Mucosa of gallbladder (tissue), 1 donor: ENCODE results near the gene LRP1-AS. TPM values are rescaled to one million over a fixed set of nuclear protein-coding genes. Genes with fewer than 3 reads are reported as not detected.

ENCODE experiments used
- DNase-seq: peaks from one replicate; pipeline ENCODE4 v3.0.0-alpha.2; 2020; ENCODE audit warnings: low spot score
- total RNA-seq: library from RNA; stranded (reverse); gene quantifications from one replicate; pipeline ENCODE4 v1.2.1, GENCODE V29; 2021
- donor health status: DM: no; HTN: no; CAD: no.

The LRP1-AS gene
- total RNA-seq, 1 donor from 2014 or later: not detected

GRCh38 chr12:57180321-57180989 is 33.0 kb upstream of the LRP1-AS start:
- DNase-seq: no peak

GRCh38 chr12:57179331-57180086 is 32.1 kb upstream of the LRP1-AS start:
- no peak for DNase-seq

GRCh38 chr12:57178213-57178612 is 30.8 kb upstream of the LRP1-AS start:
- DNase-seq: no peak

- no peak for DNase-seq
Measured at GRCh38 chr12:57177354-57177753, 29.9 kb upstream of the LRP1-AS start.

- DNase-seq: no peak
Measured at GRCh38 chr12:57176846-57177245, 29.4 kb upstream of the LRP1-AS start.

GRCh38 chr12:57176139-57176477 is 28.7 kb upstream of the LRP1-AS start:
- no peak for DNase-seq

GRCh38 chr12:57175428-57176138 is 28.2 kb upstream of the LRP1-AS start:
- peak; percentile 85 for DNase-seq

- no peak for DNase-seq
Measured at GRCh38 chr12:57173683-57174082, 26.3 kb upstream of the LRP1-AS start.

GRCh38 chr12:57173089-57173488 is 25.7 kb upstream of the LRP1-AS start:
- DNase-seq: no peak

- DNase-seq: no peak
Measured at GRCh38 chr12:57171668-57172067, 24.2 kb upstream of the LRP1-AS start.

GRCh38 chr12:57170927-57171326 is 23.5 kb upstream of the LRP1-AS start:
- DNase-seq: no peak

- no peak for DNase-seq
Measured at GRCh38 chr12:57170408-57170807, 23.0 kb upstream of the LRP1-AS start.

GRCh38 chr12:57169969-57170368 is 22.6 kb upstream of the LRP1-AS start:
- DNase-seq: no peak

- no peak for DNase-seq
Measured at GRCh38 chr12:57169046-57169795, 21.8 kb upstream of the LRP1-AS start.

- no peak for DNase-seq
Measured at GRCh38 chr12:57168058-57168457, 20.6 kb upstream of the LRP1-AS start.

GRCh38 chr12:57166971-57167371 is 19.6 kb upstream of the LRP1-AS start:
- DNase-seq: no peak

- DNase-seq: peak; percentile 23
Measured at GRCh38 chr12:57165741-57166140, 18.3 kb upstream of the LRP1-AS start.

GRCh38 chr12:57164966-57165625 is 17.7 kb upstream of the LRP1-AS start:
- DNase-seq: no peak

GRCh38 chr12:57164454-57164853 is 17.0 kb upstream of the LRP1-AS start:
- DNase-seq: no peak

GRCh38 chr12:57162553-57163125 is 15.2 kb upstream of the LRP1-AS start:
- DNase-seq: no peak

GRCh38 chr12:57161491-57161890 is 14.1 kb upstream of the LRP1-AS start:
- DNase-seq: no peak
